Brain microvascular endothelial cell (primary cell): ENCODE results near the gene CRTC1.

Experiments
- DNase-seq: peaks from one replicate; pipeline ENCODE4 v3.0.0-alpha.2; 2020
- H3K27ac ChIP-seq: fragments of 250-450 bp; sonication (Bioruptor Pico); 2 replicates; pipeline ENCODE4 v1.5.1; 2020; ENCODE audit warnings: mild to moderate bottlenecking, moderate library complexity
- H3K27me3 ChIP-seq: fragments of 250-450 bp; sonication (Bioruptor Pico); replicated peaks from 2 replicates; pipeline ENCODE4 v1.5.1; 2020; ENCODE audit warnings: mild to moderate bottlenecking
- H3K36me3 ChIP-seq: fragments of 250-450 bp; sonication (Bioruptor Pico); replicated peaks from 2 replicates; pipeline ENCODE4 v1.5.1; 2020; ENCODE audit warnings: mild to moderate bottlenecking
- H3K4me3 ChIP-seq: 2 replicates; pipeline ENCODE4 v1.5.1; 2011; ENCODE audit warnings: low read depth, mild to moderate bottlenecking, control low read depth, low read length, moderate library complexity
- CTCF ChIP-seq: IDR thresholded peaks from 2 replicates; pipeline ENCODE4 v1.5.1; 2011; ENCODE audit warnings: low read depth, mild to moderate bottlenecking, moderate library complexity, low read length, control low read depth, inconsistent platforms; ENCODE audit errors: missing control alignments
- in situ Hi-C: cut with HindIII; loops from 2 replicates; pipeline ENCODE4 v1.10.0; 2017; ENCODE audit warnings: low sequenced_read_pairs, low pct_ligation_motif_present

The CRTC1 gene

GRCh38 chr19:18647371-18647767, 36.1 kb upstream of the CRTC1 start:
- Histone ChIP-seq H3K36me3 (no peaks in the 10 kb centered on the region), H3K4me3 (no peak overlapping the region), H3K27me3 (no peaks in the 10 kb centered on the region), H3K27ac (no peak overlapping the region)
- in situ Hi-C loops: no loop called here
- DNase-seq: no peak
- TF ChIP-seq CTCF: no peak

GRCh38 chr19:18647807-18648206, 35.7 kb upstream of the CRTC1 start:
- no peaks in the 10 kb centered on the region for H3K27me3 ChIP-seq
- no peak overlapping the region for H3K4me3 ChIP-seq
- no peaks in the 10 kb centered on the region for H3K36me3 ChIP-seq
- TF ChIP-seq CTCF: no peak
- no peak overlapping the region for H3K27ac ChIP-seq
- no peak for DNase-seq
- in situ Hi-C loops: no loop called here

GRCh38 chr19:18648973-18649315, 34.5 kb upstream of the CRTC1 start:
- peak overlapping the region; percentile 90 for H3K27ac ChIP-seq
- H3K27me3 ChIP-seq: no peaks in the 10 kb centered on the region
- DNase-seq: peak; percentile 48
- in situ Hi-C loops: no loop called here
- TF ChIP-seq CTCF: no peak
- H3K36me3 ChIP-seq: no peaks in the 10 kb centered on the region
- no peak overlapping the region for H3K4me3 ChIP-seq

GRCh38 chr19:18649371-18650020, 34.0 kb upstream of the CRTC1 start:
- Histone ChIP-seq H3K27me3 (no peaks in the 10 kb centered on the region), H3K27ac (peak overlapping the region; percentile 90), H3K4me3 (no peak overlapping the region), H3K36me3 (no peaks in the 10 kb centered on the region)
- no peak for TF ChIP-seq CTCF
- peak; percentile 51 for DNase-seq
- in situ Hi-C loops: no loop called here

- TF ChIP-seq CTCF: no peak
- Histone ChIP-seq H3K4me3 (no peak overlapping the region), H3K36me3 (no peaks in the 10 kb centered on the region), H3K27ac (peak overlapping the region; percentile 90), H3K27me3 (no peaks in the 10 kb centered on the region)
- peak; percentile 59 for DNase-seq
- in situ Hi-C loops: no loop called here
Observed at GRCh38 chr19:18650021-18650390, 33.5 kb upstream of the CRTC1 start.

GRCh38 chr19:18650468-18651041, 32.9 kb upstream of the CRTC1 start:
- peak overlapping the region; percentile 90 for H3K27ac ChIP-seq
- H3K27me3 ChIP-seq: no peaks in the 10 kb centered on the region
- no peaks in the 10 kb centered on the region for H3K36me3 ChIP-seq
- H3K4me3 ChIP-seq: peak overlapping the region; percentile 12
- TF ChIP-seq CTCF: no peak
- in situ Hi-C loops: no loop called here
- peak; percentile 85 for DNase-seq
